HG02588 (cell line): Measurements from ENCODE around the gene TTLL5.
"Not testable (repeated sequence)": the region's sequence is repeated elsewhere in the genome, so short reads cannot be mapped to it uniquely, and the experiment has no call there.

Source experiments
- ATAC-seq: cut with Tn5 transposase; IDR thresholded peaks from one replicate; pipeline ENCODE4 v1.9.1; 2021; ENCODE audit warnings: mild to moderate bottlenecking, moderate library complexity; ENCODE audit not compliant: unreplicated experiment

Gene TTLL5

DNA sequence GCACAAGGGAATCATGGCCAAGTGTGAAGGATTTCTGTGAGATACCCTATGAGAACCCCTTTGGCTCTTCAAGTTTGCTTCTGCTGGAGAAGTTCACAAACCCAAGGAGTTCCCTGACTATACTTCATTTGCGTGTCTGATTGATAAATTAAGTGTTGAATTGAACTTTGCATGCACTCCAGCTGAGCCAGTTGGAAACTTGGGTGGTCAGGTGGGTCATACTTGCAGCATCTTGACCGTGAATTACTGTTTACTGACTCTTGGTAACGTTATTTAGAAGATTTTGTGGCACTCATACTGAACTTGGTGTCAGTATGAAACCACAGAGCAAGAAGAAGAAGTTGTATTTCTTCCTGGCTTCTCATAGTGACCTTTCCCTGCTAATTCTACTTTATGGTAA lies 243.3 kb downstream of the TTLL5 start:
- ATAC-seq = no peak

DNA sequence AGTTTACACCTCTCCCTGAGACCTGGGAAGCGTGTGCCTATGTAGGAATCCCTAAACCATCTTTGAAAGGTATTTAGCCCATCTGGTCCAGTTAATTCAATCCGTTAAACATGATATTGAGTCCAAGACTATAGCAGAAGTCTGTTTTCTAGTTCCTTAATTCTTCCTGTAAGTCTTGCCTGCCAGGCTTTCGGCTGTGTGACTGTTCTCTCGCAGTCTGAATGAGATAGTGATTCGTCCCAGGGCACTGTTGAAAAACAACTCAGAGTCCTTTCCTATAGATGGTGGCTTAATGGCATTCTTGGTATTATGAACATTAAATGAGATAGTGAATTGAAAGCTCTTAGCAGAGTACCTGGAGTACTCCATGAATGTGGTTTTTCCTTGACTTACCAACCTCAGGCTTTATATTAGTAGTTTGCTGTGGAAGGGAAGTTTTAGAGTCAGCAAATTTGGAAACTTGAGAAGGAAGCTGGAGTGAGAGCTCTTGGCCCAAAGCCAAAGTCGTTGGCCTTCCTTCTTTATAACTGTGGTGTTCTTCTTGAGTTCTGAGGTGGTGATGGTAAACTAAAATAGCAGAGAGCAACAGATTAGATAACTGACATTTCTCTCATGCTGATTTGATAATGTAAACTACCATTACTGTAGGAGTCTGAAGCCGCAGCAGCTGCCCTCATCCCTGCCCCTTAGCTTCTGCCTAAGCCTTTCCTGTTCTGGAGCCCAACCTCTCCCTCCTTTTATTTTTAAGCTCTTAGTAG lies 244.3 kb downstream of the TTLL5 start:
- ATAC-seq = no peak

DNA sequence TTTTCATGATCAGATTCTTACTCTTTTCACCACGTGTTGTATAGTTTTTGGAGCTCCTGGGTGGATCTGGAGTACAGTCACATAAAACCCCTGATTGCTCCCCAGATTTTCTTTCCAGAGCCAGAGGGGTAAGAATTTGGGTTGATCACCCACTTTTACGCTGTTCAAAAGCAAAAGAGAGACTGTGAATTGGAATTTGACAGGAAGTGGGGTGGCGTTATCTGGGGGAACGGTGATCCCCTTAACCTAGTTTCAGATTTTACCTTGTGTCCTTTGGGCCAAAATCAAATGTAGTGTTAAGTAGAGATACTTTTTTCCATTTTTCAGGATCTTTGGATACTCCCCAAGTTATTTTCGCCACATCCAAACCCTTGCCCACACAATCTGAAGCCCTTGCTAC lies 245.2 kb downstream of the TTLL5 start:
- ATAC-seq = no peak

DNA sequence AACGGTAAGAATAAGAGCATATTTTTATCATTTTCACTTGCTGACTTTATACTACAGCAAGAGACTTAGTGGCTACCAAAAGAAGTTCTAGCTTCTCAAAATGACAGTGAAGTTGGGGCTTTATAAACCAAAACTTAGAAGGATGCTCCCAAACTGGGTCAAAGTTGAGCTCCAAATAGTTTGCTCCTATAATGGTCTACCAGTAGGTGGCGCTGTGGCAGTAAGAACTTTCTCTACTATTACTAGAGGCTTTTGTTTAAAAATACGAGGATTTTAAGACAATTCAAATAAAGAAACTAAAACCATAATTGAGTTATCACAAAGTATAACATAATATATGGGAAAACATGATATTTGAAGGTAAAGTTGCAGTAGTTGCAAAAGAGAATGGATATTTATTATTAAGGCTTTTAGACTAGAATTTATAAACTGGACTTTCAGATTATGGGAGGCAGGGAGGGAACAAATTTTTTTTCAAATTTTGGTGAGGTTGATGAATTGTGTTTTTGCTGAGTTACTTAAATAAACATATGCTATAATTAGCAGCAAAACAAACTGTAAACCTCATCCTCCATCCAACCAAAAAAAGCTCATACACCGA lies 245.7 kb downstream of the TTLL5 start:
- ATAC-seq = no peak

DNA sequence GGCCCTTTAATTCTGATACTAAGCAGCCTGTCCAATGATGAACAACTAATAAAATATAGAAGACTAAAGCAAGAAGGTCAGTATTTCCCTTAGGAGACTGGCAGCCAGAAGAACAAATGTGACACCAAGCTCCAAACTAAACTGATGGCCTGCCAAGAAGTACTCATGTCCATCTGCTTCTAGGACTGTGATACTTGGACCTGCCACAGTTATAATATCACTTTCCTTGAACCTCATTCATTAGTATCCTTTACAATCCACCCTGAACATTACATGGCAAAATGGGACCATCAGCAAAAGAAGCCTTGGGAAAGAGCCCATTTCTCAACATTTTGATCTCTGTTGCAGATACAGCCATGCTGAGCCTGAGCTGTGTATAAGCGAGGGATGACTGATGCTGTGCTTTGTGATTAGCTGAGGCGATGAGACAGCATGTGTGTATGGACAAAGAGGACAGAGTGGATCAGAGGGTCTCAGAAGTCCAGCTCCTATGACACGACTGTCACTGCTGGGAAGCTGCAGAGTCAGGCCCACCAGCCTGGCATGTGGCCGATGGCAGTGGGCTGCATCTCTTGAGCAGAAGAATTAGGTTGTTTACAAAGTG lies 246.8 kb downstream of the TTLL5 start:
- ATAC-seq = no peak

DNA sequence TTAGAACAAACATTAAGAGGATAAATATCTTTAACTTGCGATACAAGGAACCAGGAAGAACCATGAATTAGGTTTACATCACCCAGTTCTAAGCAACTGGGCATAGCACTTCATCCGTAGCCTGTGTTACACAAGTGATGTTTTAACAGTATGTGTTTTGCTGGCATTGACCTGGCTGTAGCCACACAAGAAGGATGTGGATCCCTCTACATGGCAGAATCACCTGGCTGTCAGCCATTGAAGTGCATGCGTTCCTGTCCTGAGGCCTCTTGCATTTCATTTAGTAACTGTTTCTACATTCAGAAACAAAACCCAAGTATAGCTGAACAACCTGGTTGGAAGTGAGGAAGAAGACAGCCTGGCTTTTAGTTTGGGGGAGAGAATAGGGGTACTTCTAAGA lies 248.6 kb downstream of the TTLL5 start:
- ATAC-seq = no peak

DNA sequence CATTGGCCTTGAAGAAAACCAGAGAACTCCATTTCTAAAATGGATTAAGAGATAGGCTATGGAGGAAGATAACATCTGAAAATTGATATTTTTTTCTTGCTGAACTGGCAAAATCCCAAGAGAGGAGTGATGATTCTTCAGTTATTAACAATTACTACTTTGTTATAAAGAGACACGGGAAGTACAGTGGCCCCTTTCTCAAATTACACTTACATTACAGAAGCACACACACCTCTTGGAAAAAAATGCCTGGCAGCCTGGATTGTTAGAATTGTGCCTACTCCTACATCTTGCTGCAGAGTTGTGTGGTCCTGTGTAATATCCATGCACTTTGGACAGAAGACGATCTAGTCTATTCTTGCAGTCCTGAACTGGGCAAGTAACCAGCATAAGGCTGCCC lies 249.0 kb downstream of the TTLL5 start:
- ATAC-seq = no peak

DNA sequence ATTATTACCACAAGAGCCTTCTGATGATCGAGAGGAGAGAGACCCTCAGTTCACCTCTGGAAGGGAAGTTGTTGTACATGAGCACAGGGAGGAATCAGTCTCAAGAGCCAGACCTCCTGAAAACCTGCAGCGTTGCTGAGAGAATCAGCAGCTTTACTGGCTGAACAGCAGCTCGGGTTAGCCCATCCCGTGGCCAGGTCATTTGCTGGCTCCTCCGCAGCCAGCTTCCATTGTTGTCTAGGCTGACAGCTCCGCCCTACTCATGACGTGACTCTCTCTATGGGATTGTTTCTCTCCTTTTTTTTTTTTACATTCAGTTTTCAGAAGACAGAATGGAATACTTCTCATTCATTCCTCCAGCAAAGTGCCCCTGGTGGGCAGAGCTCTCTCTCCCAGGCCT lies 250.8 kb downstream of the TTLL5 start:
- no peak for ATAC-seq

DNA sequence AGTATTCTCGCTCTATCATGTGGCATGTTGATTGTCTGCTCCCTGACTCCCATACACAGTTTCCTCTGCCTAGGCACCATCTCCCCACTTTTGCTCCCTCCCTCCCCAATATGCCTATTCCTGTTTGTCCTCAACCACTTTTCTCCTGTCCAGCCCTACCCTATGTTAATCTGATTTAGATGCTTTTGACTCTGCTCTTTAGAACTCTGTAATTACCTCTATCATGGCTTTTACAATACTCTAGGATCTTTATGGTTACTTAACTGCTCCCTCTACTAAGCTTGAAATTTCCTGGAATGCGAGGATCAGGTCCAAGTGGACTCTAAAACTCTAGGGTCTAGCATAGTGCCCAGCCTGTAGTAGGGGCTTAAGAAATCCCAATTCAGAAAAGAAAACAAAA lies 252.1 kb downstream of the TTLL5 start:
- no peak for ATAC-seq

DNA sequence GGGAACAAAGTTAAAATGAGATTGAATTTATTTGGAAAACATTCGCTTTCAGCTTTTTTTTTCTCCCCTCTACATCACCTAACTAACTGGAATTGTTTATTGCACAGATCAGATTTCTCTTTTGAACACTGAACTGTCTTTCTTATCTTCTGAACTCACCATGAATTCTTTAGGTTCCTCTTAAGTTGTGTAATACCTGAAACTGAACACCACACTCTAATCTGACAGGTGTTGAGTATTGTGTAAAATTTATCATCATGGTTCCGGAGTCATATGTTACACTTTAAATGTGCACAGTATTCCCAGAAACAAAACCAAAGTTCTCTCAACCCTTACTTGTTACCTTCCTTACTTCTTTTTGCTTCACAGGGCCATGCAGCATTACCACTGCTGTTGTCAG lies 254.0 kb downstream of the TTLL5 start:
- ATAC-seq = no peak

DNA sequence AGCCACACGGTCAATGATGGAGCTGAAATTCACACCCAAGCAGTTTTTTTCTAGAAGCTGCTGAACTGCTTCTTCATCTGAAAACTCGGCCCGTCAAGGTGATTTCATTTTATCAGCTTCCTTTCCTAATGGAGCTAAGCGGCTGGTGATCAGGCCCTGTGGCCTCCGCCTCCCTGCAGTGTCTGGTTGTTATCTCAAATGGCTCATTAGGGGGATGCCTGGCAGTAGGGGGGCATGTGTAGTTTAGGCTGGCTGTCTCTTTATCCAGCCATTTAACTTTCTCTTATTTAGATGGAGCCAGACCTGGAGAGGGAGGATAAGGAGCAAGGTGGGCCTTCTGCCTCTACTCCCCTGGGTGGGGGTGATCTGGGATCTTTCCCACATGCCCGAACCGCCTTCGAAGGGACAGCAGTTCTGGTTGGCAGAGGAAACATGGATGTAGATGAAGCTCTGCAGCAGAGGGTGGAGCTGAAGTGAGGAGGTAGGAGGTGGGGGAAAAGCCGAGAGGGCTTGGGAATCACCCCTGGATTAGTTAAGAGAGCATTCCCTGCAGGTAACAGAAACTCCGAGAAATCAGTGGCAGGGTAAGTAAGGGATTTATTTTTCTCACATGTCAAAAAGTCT lies 256.4 kb downstream of the TTLL5 start:
- ATAC-seq = no peak

DNA sequence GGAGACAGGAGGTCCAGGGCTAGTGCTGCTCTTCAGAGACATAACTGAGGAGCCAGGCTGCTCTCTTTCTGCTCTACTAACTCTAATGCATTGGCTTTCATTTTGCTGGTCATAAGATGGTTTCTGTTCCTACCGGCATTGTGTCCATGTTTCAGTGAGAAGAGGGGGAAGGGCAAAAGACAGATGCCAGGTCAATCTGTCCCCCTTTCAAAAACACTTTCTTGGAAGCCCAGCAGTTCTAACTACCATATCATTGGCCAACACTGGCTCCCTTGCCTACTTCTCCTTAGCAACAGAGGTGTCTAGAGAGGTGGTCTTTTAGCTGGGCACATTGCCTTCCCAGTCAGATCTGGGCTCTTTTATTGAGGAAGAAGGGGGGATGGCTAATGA lies 256.9 kb downstream of the TTLL5 start:
- ATAC-seq = no peak

DNA sequence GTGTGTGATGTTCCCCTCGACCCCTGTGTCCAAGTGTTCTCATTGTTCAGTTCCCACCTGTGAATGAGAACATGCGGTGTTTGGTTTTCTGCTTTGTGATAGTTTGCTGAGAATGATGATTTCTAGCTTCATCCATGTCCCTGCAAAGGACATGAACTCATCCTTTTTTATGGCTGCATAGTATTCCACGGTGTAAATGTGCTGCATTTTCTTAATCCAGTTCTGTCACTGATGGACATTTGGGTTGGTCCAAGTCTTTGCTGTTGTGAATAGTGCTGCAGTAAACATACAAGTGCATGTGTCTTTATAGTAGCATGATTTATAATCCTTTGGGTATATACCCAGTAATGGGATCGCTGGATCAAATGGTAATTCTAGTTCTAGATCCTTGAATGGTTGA lies 259.4 kb downstream of the TTLL5 start:
- ATAC-seq = not testable (repeated sequence)

DNA sequence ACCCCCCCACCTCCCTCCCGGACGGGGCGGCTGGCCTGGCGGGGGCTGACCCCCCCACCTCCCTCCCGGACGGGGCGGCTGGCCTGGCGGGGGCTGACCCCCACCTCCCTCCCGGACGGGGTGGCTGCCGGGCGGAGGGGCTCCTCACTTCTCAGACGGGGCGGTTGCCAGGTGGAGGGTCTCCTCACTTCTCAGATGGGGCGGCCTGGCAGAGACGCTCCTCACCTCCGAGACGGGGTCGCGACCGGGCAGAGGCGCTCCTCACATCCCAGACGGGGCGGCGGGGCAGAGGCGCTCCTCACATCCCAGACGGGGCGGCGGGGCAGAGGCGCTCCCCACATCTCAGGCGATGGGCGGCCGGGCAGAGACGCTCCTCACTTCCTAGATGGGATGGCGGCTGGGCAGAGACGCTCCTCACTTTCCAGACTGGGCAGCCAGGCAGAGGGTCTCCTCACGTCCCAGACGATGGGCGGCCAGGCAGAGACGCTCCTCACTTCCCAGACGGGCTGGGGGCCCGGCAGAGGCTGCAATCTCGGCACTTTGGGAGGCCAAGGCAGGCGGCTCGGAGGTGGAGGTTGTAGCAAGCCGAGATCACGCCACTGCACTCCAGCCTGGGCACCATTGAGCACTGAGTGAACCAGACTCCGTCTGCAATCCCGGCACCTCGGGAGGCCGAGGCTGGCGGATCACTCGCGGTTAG lies 264.2 kb downstream of the TTLL5 start:
- not testable (repeated sequence) for ATAC-seq

DNA sequence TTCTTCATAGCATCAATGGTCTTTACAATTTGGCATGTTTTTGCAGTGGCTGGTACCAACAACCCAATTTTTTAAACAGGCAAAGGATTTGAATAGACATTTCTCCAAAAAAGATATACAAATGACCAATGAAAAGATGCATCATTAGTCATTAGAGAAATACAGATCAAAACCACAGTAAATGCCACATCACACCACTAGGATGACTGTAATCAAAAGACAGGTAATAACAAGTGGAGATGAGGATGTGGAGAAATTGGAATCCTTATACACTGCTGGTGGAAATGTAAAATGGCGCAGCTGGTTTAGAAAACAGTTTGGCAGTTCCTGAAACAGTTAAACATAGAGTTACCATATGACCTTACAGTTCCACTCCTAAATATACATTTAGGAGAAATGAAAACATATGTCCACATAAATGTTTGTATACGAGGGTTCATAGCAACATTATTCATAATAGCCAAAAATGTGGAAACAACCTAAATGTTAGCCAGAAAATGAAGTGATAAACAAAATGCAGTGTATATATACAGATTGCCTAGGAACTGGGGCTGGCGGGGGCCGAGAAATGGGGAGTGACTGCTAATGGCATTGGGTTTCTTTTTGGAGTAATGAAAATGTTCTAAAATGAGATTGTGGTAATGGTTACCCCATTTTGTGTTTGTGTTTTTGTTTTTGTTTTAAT lies 265.5 kb downstream of the TTLL5 start:
- ATAC-seq = no peak

DNA sequence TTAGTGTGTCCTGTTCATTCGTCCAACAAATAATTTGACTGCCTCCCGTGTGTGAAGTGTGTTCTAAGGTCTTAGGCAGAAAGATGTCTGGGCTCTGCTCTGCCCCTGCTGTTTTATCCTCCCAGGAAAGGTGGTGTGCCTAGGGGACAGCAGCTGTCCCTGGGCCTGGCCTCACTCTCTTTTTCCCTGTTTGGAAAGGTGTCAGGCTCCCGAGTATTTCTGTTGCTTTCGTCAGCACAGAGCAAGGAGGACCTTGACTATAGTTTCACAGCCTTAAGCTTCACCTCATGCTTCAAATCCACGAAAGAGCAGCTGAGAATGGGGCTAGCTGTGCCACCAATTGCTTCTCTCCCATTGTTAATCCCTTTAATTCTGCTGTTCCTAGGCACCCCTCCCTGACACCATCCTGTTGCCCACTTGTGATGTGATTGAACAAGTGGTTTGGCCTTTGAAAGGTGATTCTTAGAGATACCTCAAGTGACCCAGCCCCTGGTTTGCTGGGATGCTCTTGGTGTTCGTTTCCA lies 266.6 kb downstream of the TTLL5 start:
- ATAC-seq = no peak

DNA sequence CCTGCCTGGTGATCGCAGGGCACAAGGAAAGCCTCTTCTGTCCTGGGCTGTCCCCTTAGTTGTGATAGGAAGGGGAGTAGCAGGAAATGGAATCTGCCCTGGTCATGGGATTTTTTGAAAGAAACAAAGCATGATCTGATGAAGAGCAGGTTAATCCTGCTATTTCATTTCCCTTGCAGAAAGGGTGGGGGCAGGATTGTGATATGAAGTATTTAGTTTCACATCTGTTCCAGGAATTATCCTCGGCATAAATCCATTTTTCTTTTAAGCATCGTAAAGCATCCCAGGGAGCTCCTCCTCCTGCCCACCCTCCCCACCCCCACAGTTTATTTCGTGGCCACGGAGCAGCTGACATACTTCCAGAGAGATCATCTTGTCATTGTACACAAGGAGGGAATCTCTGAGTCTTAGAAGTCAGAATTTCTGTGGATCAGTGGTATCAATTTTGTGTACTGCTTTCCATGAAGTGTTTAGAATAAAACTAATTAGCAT lies 267.7 kb downstream of the TTLL5 start:
- ATAC-seq = no peak

DNA sequence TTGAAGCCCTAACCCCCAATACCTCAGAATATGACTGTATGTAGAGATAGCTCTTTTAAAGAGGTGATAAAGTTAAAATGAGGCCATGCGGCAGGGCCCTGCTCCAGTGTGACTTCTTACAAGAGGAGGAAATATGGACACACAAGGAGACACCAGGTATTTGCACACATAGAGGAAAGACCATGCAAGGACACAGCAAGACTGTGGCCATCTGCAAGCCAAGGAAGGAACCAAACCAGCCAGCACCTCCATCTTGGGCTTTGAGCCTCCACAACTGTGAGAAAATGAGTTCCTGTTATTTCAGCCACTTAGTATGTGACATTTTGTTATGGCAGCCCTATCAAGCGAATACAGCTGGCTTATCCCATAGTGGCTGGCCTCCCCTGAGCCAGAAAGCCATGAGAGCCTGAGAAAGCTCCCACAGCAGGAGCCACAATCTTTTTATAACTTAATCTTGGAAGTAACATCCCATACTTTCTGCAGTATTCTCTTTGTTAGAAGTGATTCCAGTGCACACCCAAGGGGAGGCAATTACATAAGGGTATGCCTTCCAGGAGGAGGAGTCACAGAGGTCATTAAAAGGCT lies 272.8 kb downstream of the TTLL5 start:
- ATAC-seq = no peak

DNA sequence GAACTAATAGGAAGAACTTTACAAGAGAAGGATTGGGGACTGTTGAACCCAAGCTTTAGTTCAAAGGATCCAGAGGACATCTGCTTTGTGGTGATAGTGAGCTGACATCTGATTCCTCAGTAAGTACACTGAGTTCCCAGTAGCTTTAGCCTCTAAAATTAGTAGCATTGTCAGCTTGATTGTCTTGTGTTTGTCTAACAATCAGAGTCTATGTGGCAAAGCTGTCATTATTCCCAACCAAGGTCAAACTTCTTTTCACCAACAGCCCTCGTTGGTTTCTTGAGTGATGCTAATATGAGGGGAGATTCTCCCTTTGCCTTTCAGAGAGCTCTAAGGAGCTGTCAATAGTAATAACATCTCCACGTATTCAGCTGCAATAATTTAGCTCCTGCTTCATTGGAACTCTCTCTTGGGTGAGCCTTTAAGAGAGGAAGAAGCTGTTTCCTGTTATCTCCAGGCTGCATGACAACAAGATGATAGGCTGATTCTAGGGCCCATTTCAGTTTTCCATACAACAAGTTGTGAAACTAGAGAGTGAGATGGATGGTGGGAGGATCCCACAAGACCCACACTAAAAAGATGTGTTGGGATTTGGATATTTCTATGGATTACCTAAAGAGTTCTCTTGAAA lies 274.1 kb downstream of the TTLL5 start:
- ATAC-seq = no peak

DNA sequence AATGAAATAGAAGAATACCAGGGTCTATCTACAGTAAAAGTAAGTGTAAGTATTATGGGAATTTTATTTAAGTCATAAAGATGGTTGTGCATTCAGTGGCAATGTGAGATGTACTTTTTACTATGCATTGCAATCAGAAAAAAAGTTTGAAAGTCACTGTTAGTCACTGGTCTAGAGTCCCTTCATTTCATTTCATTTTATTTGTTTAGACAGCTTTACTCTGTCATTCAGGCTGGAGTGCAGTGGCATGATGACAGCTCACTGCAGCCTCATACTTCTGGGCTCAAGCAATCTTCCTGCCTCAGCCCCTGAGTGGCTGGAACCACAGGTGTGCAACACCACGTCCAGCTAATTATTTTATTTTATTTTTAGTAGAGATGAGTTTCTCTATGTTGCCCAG lies 278.2 kb downstream of the TTLL5 start:
- ATAC-seq = no peak
